GM21737 (cell line): ENCODE results near the gene SPTLC3.

Experiments
- ATAC-seq: cut with Tn5 transposase; IDR thresholded peaks from one replicate; pipeline ENCODE4 v1.9.1; 2021; ENCODE audit warnings: mild to moderate bottlenecking, moderate library complexity; ENCODE audit not compliant: unreplicated experiment

SPTLC3 gene

GRCh38 chr20:13089950-13090469, 81.2 kb downstream of the SPTLC3 start:
- ATAC-seq: no peak

- ATAC-seq: no peak
Measured at GRCh38 chr20:13092111-13092510, 83.3 kb downstream of the SPTLC3 start.

GRCh38 chr20:13094976-13095375, 86.2 kb downstream of the SPTLC3 start:
- no peak for ATAC-seq

GRCh38 chr20:13098720-13099355, 90.1 kb downstream of the SPTLC3 start:
- ATAC-seq: no peak

- ATAC-seq: no peak
Measured at GRCh38 chr20:13099676-13100075, 90.9 kb downstream of the SPTLC3 start.

GRCh38 chr20:13101276-13101675, 92.5 kb downstream of the SPTLC3 start:
- ATAC-seq: no peak

- ATAC-seq: no peak
Measured at GRCh38 chr20:13101706-13102105, 92.9 kb downstream of the SPTLC3 start.

- ATAC-seq: no peak
Measured at GRCh38 chr20:13102237-13102636, 93.5 kb downstream of the SPTLC3 start.

GRCh38 chr20:13102694-13103093, 93.9 kb downstream of the SPTLC3 start:
- ATAC-seq: no peak

- no peak for ATAC-seq
Measured at GRCh38 chr20:13105039-13105438, 96.3 kb downstream of the SPTLC3 start.

GRCh38 chr20:13105864-13106457, 97.2 kb downstream of the SPTLC3 start:
- no peak for ATAC-seq

- ATAC-seq: no peak
Measured at GRCh38 chr20:13109658-13110057, 100.9 kb downstream of the SPTLC3 start.

GRCh38 chr20:13110796-13111195, 102.0 kb downstream of the SPTLC3 start:
- no peak for ATAC-seq

GRCh38 chr20:13111249-13111911, 102.6 kb downstream of the SPTLC3 start:
- no peak for ATAC-seq

GRCh38 chr20:13113731-13114130, 105.0 kb downstream of the SPTLC3 start:
- no peak for ATAC-seq

- ATAC-seq: no peak
Measured at GRCh38 chr20:13117200-13117599, 108.4 kb downstream of the SPTLC3 start.

- no peak for ATAC-seq
Measured at GRCh38 chr20:13118676-13119075, 109.9 kb downstream of the SPTLC3 start.

- ATAC-seq: no peak
Measured at GRCh38 chr20:13119583-13119982, 110.8 kb downstream of the SPTLC3 start.

GRCh38 chr20:13120471-13120870, 111.7 kb downstream of the SPTLC3 start:
- no peak for ATAC-seq

GRCh38 chr20:13121840-13122515, 113.2 kb downstream of the SPTLC3 start:
- peak; percentile 63 for ATAC-seq

GRCh38 chr20:13125486-13125885, 116.7 kb downstream of the SPTLC3 start:
- no peak for ATAC-seq

GRCh38 chr20:13128173-13128572, 119.4 kb downstream of the SPTLC3 start:
- ATAC-seq: no peak
